Type B pancreatic cell (in vitro differentiated cells): Measurements from ENCODE around the gene SRGAP1. TPM values are rescaled to one million over a fixed set of nuclear protein-coding genes. Genes with fewer than 3 reads are reported as not detected.

ENCODE experiments used
- DNase-seq: peaks from one replicate; pipeline ENCODE4 v3.0.0; 2021; ENCODE audit warnings: mixed read lengths; ENCODE audit not compliant: unreplicated experiment; ENCODE audit errors: extremely low spot score
- H3K27ac Mint-ChIP-seq: 2 replicates; pipeline ENCODE4 v1.8.0; 2021; ENCODE audit warnings: mild to moderate bottlenecking, mixed read lengths
- H3K27me3 Mint-ChIP-seq: 2 replicates; pipeline ENCODE4 v1.8.0; 2021; ENCODE audit warnings: mixed read lengths
- H3K36me3 Mint-ChIP-seq: 2 replicates; pipeline ENCODE4 v1.8.0; 2021; ENCODE audit warnings: mixed read lengths
- H3K4me1 Mint-ChIP-seq: one replicate; pipeline ENCODE4 v1.8.0; 2021; ENCODE audit warnings: mixed read lengths; ENCODE audit not compliant: unreplicated experiment
- H3K4me3 Mint-ChIP-seq: 2 replicates; pipeline ENCODE4 v1.8.0; 2021; ENCODE audit warnings: mild to moderate bottlenecking, mixed read lengths
- H3K9me3 Mint-ChIP-seq: 2 replicates; pipeline ENCODE4 v1.8.0; 2021; ENCODE audit warnings: mixed read lengths
- CTCF ChIP-seq: fragments of 200-600 bp; sonication (generic); conservative IDR thresholded peaks from 2 replicates; pipeline ENCODE4 v1.5.0; 2021; ENCODE audit warnings: antibody characterized with exemption, mild to moderate bottlenecking
- total RNA-seq: library from RNA; stranded (reverse); gene quantifications from 2 replicates; pipeline ENCODE4 v1.2.1, GENCODE V29; 2021; ENCODE audit warnings: low replicate concordance

The SRGAP1 gene
- total RNA-seq, 1 donor from 2014 or later, result 14.9 TPM

- H3K9me3 Mint-ChIP-seq, result peaks cover 8% of the 10 kb centered on the region
- no peak for DNase-seq
- peak overlapping the region; percentile 93 for H3K27ac Mint-ChIP-seq
- no peaks in the 10 kb centered on the region for H3K27me3 Mint-ChIP-seq
- peak overlapping the region; percentile 68 for H3K4me3 Mint-ChIP-seq
- H3K36me3 Mint-ChIP-seq, result peaks cover 4% of the 10 kb centered on the region
- peaks cover 20% of the 10 kb centered on the region for H3K4me1 Mint-ChIP-seq
- no peak for TF ChIP-seq CTCF
These were observed 56.7 kb downstream of the SRGAP1 start for GRCh38 chr12:63900922-63901793.

- Mint-ChIP-seq H3K4me3 (no peak overlapping the region), H3K36me3 (peaks cover 4% of the 10 kb centered on the region), H3K27me3 (no peaks in the 10 kb centered on the region), H3K4me1 (peaks cover 19% of the 10 kb centered on the region), H3K27ac (no peak overlapping the region), H3K9me3 (peaks cover 8% of the 10 kb centered on the region)
- DNase-seq, result no peak
- TF ChIP-seq CTCF, result no peak
These were observed 60.2 kb downstream of the SRGAP1 start for GRCh38 chr12:63904653-63905052.

GRCh38 chr12:63905544-63905943, 61.0 kb downstream of the SRGAP1 start:
- no peak for DNase-seq
- Mint-ChIP-seq H3K9me3 (peaks cover 8% of the 10 kb centered on the region), H3K4me3 (peak overlapping the region; percentile 27), H3K36me3 (peaks cover 4% of the 10 kb centered on the region), H3K4me1 (peaks cover 19% of the 10 kb centered on the region), H3K27ac (peak overlapping the region; percentile 78), H3K27me3 (no peaks in the 10 kb centered on the region)
- TF ChIP-seq CTCF, result no peak

GRCh38 chr12:63906876-63907275, 62.4 kb downstream of the SRGAP1 start:
- Mint-ChIP-seq H3K27me3 (no peaks in the 10 kb centered on the region), H3K4me3 (no peak overlapping the region), H3K9me3 (peaks cover 4% of the 10 kb centered on the region), H3K27ac (no peak overlapping the region), H3K36me3 (peaks cover 4% of the 10 kb centered on the region), H3K4me1 (peaks cover 14% of the 10 kb centered on the region)
- TF ChIP-seq CTCF, result no peak
- no peak for DNase-seq

GRCh38 chr12:63907561-63907960, 63.1 kb downstream of the SRGAP1 start:
- Mint-ChIP-seq H3K27me3 (no peaks in the 10 kb centered on the region), H3K27ac (no peak overlapping the region), H3K36me3 (peaks cover 4% of the 10 kb centered on the region), H3K9me3 (peaks cover 4% of the 10 kb centered on the region), H3K4me3 (no peak overlapping the region), H3K4me1 (peaks cover 14% of the 10 kb centered on the region)
- no peak for DNase-seq
- TF ChIP-seq CTCF, result no peak
